PC-3 (cell line): ENCODE data around the gene OMP. TPM values are rescaled to one million over a fixed set of nuclear protein-coding genes. Genes with fewer than 3 reads are reported as not detected.

ENCODE experiments used
- ATAC-seq: fragments of 200-7000 bp; cut with Tn5 transposase; 2 replicates; pipeline ENCODE4 v1.9.1; 2020; ENCODE audit warnings: mild to moderate bottlenecking, moderate library complexity
- BruUV-seq: library from RNA; stranded (reverse); fragments of 400-500 nt; replicated peaks from 2 replicates; lab custom pipeline; 2021; lab: Mats Ljungman, UMichigan
- CTCF ChIA-PET: fragments of 300-600 bp; sonication (Branson Sonifier 250); formaldehyde crosslinking; loops from one replicate; lab custom pipeline; 2022; ENCODE audit warnings: antibody characterized with exemption; lab: Charles Lee
- POLR2A ChIA-PET: fragments of 300-600 bp; sonication (Branson Sonifier 250); formaldehyde crosslinking; loops from one replicate; lab custom pipeline; 2022; ENCODE audit warnings: antibody characterized with exemption; ENCODE audit not compliant: unreplicated experiment; lab: Charles Lee
- DNase-seq: peaks from one replicate; pipeline ENCODE4 v3.0.0-alpha.2; 2015
- H2AFZ ChIP-seq: fragments of 300-600 bp; sonication (generic); 2 replicates; pipeline ENCODE4 v1.6.0; 2016; ENCODE audit warnings: antibody characterized with exemption, low read length
- H3F3A ChIP-seq: fragments of 300-600 bp; sonication (generic); one replicate; pipeline ENCODE4 v1.6.0; 2017; ENCODE audit warnings: antibody characterized with exemption, low read length, control low read depth, mild to moderate bottlenecking; ENCODE audit not compliant: unreplicated experiment
- H3K27ac ChIP-seq: fragments of 300-600 bp; sonication (generic); 2 replicates; pipeline ENCODE4 v1.5.1; 2016; ENCODE audit warnings: mild to moderate bottlenecking, low read length
- H3K27me3 ChIP-seq: fragments of 300-600 bp; sonication (generic); 2 replicates; pipeline ENCODE4 v1.6.1; 2016; ENCODE audit warnings: low read length, mixed read lengths
- H3K36me3 ChIP-seq: fragments of 300-600 bp; sonication (generic); 2 replicates; pipeline ENCODE4 v1.6.1; 2016; ENCODE audit warnings: low read depth, mixed run types, low read length, mixed read lengths
- H3K4me1 ChIP-seq: fragments of 300-600 bp; sonication (generic); 2 replicates; pipeline ENCODE4 v1.5.1; 2016; ENCODE audit warnings: low read length; ENCODE audit not compliant: insufficient read depth
- H3K4me2 ChIP-seq: fragments of 300-600 bp; sonication (generic); 2 replicates; pipeline ENCODE4 v1.6.0; 2016; ENCODE audit warnings: low read length
- H3K4me3 ChIP-seq: fragments of 300-600 bp; sonication (generic); 2 replicates; pipeline ENCODE4 v1.5.1; 2016; ENCODE audit warnings: mild to moderate bottlenecking, low read length, mixed read lengths
- H3K79me2 ChIP-seq: fragments of 300-600 bp; sonication (generic); 2 replicates; pipeline ENCODE4 v1.6.1; 2017; ENCODE audit warnings: low read length, mixed read lengths
- H3K9ac ChIP-seq: fragments of 300-600 bp; sonication (generic); 2 replicates; pipeline ENCODE4 v1.6.0; 2016; ENCODE audit warnings: mild to moderate bottlenecking, low read length
- H3K9me2 ChIP-seq: fragments of 300-600 bp; sonication (generic); replicated peaks from 2 replicates; pipeline ENCODE4 v1.6.1; 2016; ENCODE audit warnings: mixed run types, low read length, mixed read lengths
- H3K9me3 ChIP-seq: fragments of 300-600 bp; sonication (generic); 2 replicates; pipeline ENCODE4 v1.6.1; 2016; ENCODE audit warnings: low read length, mixed read lengths
- H4K20me1 ChIP-seq: fragments of 300-600 bp; sonication (generic); 2 replicates; pipeline ENCODE4 v1.6.1; 2016; ENCODE audit warnings: low read length, mixed read lengths
- CTCF ChIP-seq: fragments of 300-600 bp; sonication (generic); conservative IDR thresholded peaks from 2 replicates; pipeline ENCODE4 v1.5.1; 2017; ENCODE audit warnings: antibody characterized with exemption, low read depth, mild to moderate bottlenecking, low read length
- EZH2 ChIP-seq: fragments of 300-600 bp; sonication (generic); IDR thresholded peaks from one replicate; pipeline ENCODE4 v1.6.1; 2017; ENCODE audit warnings: antibody characterized with exemption, mild to moderate bottlenecking, low read length; ENCODE audit not compliant: unreplicated experiment
- EZH2phosphoT487 ChIP-seq: fragments of 300-600 bp; sonication (generic); IDR thresholded peaks from 2 replicates; pipeline ENCODE4 v1.6.1; 2018; ENCODE audit warnings: mild to moderate bottlenecking, antibody characterized with exemption, low read length, borderline replicate concordance
- intact Hi-C: fragments of 100-400 bp; cut with micrococcal nuclease; formaldehyde crosslinking; loops from 2 replicates; pipeline ENCODE4 v1.9.0; 2023
- total RNA-seq: library from RNA; depleted of rRNA; stranded (reverse); fragments of >200 nt; gene quantifications from 2 replicates; pipeline ENCODE4 v1.2.3, GENCODE V29; 2014

OMP gene
- total RNA-seq, 1 experiment from 2014 or later = not detected

GRCh38 chr11:77124041-77124440, 21.4 kb downstream of the OMP start:
- ATAC-seq = no peak

GRCh38 chr11:77124488-77124887, 21.8 kb downstream of the OMP start:
- no peak for TF ChIP-seq CTCF
- no peak for TF ChIP-seq EZH2phosphoT487
- no peak for TF ChIP-seq EZH2
- intact Hi-C loops = no loop called here
- no peak overlapping the region for H3K4me3 ChIP-seq
- no peak for DNase-seq
- no peak overlapping the region for H3K9ac ChIP-seq
- H2AFZ ChIP-seq = no peak overlapping the region
- CTCF ChIA-PET = no interaction called here
- H3K27ac ChIP-seq = no peak overlapping the region
- H3K9me3 ChIP-seq = no peaks in the 10 kb centered on the region
- no peaks in the 10 kb centered on the region for H3K79me2 ChIP-seq
- H3K27me3 ChIP-seq = no peaks in the 10 kb centered on the region
- no peak overlapping the region for H3K4me2 ChIP-seq
- POLR2A ChIA-PET = no interaction called here
- BruUV-seq = no TSS peak
- H3F3A ChIP-seq = no peaks in the 10 kb centered on the region
- H3K9me2 ChIP-seq = no peaks in the 10 kb centered on the region
- no peak for ATAC-seq
- peaks cover 6% of the 10 kb centered on the region; the same call in 1 of the 2 replicates for H3K4me1 ChIP-seq
- H4K20me1 ChIP-seq = no peaks in the 10 kb centered on the region
- H3K36me3 ChIP-seq = no peaks in the 10 kb centered on the region

More at GRCh38 chr11:77124041-77124440, 21.4 kb downstream of the OMP start:
- CTCF ChIA-PET = no interaction called here
- no peaks in the 10 kb centered on the region for H3K9me3 ChIP-seq
- no peak overlapping the region for H2AFZ ChIP-seq
- BruUV-seq = no TSS peak
- H3K27me3 ChIP-seq = no peaks in the 10 kb centered on the region
- TF ChIP-seq EZH2 (no peak), EZH2phosphoT487 (no peak)
- H3K9me2 ChIP-seq = no peaks in the 10 kb centered on the region
- no peak overlapping the region for H3K27ac ChIP-seq
- POLR2A ChIA-PET = no interaction called here
- no peaks in the 10 kb centered on the region for H3F3A ChIP-seq
- H3K4me2 ChIP-seq = no peak overlapping the region
- H3K9ac ChIP-seq = no peak overlapping the region
- no peaks in the 10 kb centered on the region for H3K36me3 ChIP-seq
- intact Hi-C loops = no loop called here
- H4K20me1 ChIP-seq = no peaks in the 10 kb centered on the region
- H3K79me2 ChIP-seq = no peaks in the 10 kb centered on the region
- H3K4me3 ChIP-seq = no peak overlapping the region
- H3K4me1 ChIP-seq = peaks cover 6% of the 10 kb centered on the region; the same call in 1 of the 2 replicates
- no peak for DNase-seq

- Histone ChIP-seq H3K4me1 (peaks cover 6% of the 10 kb centered on the region; the same call in 1 of the 2 replicates), H3K27ac (no peak overlapping the region), H3K4me2 (no peak overlapping the region), H3K9ac (no peak overlapping the region), H3K79me2 (no peaks in the 10 kb centered on the region), H3F3A (no peaks in the 10 kb centered on the region), H3K36me3 (no peaks in the 10 kb centered on the region), H3K27me3 (no peaks in the 10 kb centered on the region), H2AFZ (no peak overlapping the region), H3K9me2 (no peaks in the 10 kb centered on the region), H3K9me3 (no peaks in the 10 kb centered on the region), H4K20me1 (no peaks in the 10 kb centered on the region), H3K4me3 (no peak overlapping the region)
- DNase-seq = no peak
- TF ChIP-seq EZH2 (no peak), CTCF (no peak), EZH2phosphoT487 (no peak)
- intact Hi-C loops = no loop called here
- ChIA-PET POLR2A (no interaction called here), CTCF (no interaction called here)
- TSS peak; percentile 23 for BruUV-seq
- ATAC-seq = no peak
These were observed 22.6 kb downstream of the OMP start for GRCh38 chr11:77125191-77125590.
